Measurements from ENCODE around the gene SPTY2D1.
"Not testable (repeated sequence)": the region's sequence is repeated elsewhere in the genome, so short reads cannot be mapped to it uniquely, and the experiment has no call there.

SPTY2D1 gene

DNA sequence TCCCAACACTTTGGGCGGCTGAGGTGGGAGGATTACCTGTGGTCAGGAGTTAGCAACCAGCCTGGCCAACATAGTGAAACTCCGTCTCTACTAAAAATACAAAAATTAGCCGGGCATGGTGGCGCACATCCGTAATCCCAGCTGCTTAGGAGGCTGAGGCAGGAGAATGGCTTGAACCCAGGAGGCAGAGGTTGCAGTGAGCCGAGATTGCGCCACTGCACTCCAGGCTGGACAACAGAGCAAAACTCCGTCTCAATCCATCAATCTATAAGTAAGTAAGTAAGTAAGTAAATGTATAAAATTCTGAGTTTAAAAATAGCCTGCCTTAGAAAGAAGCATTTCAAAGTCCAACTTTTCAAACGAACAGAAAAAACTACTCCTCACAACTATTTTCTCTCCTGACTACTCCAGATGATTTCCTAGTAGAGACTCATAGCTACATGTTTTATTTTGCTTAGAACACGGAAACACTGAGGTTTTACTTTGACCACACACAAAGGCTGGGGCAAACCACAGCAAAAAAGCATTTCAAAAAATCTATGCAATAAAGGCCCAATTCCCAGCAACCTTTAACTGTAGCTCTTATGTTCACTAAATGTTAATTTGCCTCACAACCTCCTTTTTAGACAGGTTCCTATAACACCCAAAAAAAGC, 16.3 kb downstream of the SPTY2D1 start:
- DNase-seq (ENCODE audit: low spot score), result no peak

DNA sequence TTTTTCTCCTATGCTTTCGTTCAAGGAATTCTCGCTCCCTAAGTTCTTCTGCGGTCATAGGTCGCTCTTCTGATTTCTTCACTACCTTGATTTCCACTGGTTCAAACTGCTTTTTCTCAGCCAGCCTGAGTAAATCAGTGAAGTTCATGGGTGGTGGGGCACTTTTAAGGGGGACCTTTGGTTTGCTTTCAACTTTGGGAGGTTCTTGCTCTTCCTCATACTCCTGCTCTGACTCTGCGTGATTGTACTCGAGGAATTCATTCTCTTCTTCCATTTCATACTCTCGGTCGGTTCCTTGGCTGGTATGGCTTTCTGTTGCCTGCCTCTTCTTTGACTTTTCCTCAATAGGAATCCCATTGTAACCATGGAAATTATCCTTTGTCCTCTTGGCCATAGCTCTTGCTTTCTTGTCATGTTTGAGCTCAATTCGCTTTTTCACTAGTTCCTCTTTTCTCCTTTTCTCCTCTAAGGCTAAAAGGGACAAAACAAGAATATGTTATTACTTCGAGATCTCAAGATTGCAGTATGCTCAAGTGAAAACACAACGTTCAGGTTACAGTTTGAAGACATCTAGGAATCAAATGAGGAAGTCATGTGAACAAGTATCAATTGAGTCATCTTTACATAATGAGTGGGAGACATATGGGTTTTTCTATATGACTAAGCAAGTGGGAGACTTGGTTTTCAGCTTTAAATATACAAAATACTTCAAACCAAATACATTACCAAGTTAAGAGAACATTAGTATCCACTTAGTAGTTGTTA, 18.3 kb downstream of the SPTY2D1 start:
- no peak for DNase-seq (ENCODE audit: low spot score)

GRCh38 chr11:18614667-18615066, 19.5 kb downstream of the SPTY2D1 start:
- no peak for DNase-seq (ENCODE audit: low spot score)

DNA sequence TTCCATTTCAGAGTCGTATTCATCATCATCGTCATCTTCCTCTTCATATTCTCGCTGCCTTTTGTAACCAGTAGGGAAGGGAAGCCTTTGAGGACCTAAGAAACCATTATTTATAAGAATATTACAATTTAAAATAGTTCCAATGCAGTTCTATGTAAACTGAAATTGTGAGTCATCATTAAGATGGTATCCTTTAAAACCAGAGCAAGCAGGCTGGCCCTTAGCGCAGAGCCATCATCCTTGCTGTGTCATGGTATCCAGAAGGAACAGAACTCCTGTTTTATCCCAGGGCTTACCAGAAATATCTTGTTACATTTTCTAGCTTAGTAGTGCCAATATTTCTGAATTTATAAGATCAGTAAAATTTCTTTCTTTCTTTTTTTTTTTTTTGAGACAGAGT, 21.7 kb downstream of the SPTY2D1 start:
- no peak for DNase-seq (ENCODE audit: low spot score)

- no peak for DNase-seq (ENCODE audit: low spot score)
Observed at GRCh38 chr11:18611196-18611595, 22.9 kb downstream of the SPTY2D1 start.

- DNase-seq (ENCODE audit: low spot score), result peak; percentile 47
Observed at GRCh38 chr11:18608376-18608775, 25.8 kb downstream of the SPTY2D1 start.

GRCh38 chr11:18600915-18601569, 33.1 kb downstream of the SPTY2D1 start:
- no peak for DNase-seq (ENCODE audit: low spot score)

GRCh38 chr11:18599739-18600230, 34.4 kb downstream of the SPTY2D1 start, which contains the start of gene MISFA:
MISFA (plus strand) TSS chr11:18599789; CDS start chr11:18599929, 140 bp downstream.
- DNase-seq (ENCODE audit: low spot score), result no peak

- no peak for DNase-seq (ENCODE audit: low spot score)
Observed at GRCh38 chr11:18594999-18595749, 39.0 kb downstream of the SPTY2D1 start.

DNA sequence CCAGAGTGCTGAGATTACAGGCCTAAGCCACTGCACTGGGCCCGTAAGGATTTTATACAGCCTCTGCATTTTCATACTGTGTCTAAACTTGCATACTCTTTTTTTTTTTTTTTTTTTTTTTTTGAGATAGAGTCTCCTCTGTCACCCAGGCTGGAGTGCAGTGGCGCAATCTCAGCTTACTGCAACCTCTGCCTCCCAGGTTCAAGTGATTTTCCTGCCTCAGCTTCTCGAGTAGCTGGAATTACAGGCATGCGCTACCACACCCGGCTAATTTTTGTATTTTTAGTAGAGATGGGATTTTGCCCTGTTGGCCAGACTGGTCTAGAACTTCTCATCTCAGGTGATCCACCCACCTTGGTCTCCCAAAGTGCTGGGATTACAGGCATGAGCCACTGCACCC, 40.1 kb downstream of the SPTY2D1 start:
- not testable (repeated sequence) for DNase-seq (ENCODE audit: low spot score)

DNA sequence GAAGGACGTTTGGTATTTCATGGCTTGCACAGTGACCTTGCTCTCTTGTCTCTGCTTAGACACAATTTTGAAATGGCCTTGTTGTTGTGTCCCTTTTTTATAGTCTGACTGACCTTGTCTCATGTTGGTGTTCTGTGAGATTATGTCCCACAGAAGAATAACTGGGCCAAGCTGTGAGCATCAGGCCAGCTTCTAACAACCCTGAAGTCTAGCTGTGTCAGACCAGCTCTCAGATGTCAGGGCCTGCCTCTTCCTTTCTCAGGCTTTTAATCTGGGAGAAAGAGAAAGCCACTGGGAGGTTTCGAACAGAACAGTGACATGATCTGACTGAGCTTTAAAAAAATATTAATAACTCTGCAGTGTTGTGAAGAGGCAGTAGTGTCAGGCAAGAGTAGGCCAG, 43.6 kb downstream of the SPTY2D1 start:
- DNase-seq (ENCODE audit: low spot score), result no peak

DNA sequence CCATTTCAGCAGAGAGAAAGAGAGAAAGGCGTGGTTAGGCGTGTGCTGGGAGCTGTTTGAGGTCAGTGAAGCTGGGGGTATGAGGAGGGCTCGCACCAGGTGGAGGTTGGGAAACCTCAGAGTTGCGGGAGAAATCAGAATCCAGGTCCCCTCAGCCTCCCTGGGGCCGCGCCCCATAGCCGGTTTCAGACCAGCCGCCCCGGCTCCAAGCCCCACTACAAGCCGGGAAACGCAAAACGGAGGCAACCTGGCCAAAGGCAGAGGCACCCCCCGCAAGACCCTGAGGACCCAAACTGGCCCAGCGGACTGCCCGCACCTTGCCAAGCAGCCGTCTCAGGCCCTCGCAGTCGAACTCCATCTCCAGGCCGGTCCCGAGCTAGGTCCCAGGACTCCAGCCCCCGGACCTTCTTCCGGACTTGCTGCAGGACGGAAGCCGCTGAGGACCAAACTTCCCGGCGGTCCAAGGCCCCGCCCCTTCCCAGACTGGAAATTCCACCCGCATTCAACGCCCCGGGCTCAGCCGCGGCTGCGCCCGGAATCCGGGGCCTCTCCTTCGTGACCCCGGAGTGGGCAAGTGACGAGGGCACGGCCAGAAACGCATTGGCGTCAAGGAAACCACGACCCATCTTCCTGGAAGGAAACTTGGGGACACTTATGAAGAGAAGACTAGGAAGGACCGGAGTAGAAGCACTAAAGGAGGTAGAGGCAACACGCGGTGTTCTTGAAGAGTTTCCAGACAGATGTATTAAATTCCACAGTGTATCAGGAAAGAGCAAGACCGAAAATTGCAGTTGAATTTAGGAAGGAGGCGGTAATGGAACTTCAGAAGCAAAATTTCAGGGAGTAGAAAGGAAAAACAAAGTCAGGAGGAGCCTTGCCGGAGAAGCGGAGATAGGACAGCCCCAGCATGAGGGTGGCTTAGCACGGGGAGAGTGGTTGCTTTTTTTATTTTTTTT, 45.6 kb downstream of the SPTY2D1 start, which contains the start of gene UEVLD:
Gene UEVLD, minus strand, starts transcription at position 438 of the 956 bp plus-strand sequence. Its CDS starts 80 bp downstream, at position 358.
- DNase-seq (ENCODE audit: low spot score), result peak; percentile 88

DNA sequence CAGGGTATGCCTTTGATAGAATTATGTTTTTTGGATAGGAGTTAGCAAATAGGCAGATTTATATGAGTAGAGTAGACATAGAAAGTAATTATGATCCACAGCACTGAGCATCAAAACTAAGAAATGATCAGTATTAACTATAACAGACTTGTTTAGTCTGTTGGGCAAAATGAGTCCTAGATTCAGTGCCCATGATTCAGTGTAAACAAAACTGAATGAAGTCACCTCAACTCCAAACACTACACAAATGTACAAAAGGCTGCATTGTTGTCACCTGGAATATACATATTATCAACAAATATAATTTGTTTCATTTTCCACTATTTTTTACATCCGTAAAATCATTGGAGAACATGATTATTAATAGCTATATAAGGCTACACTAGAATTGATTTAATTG, 52.3 kb downstream of the SPTY2D1 start:
- no peak for DNase-seq (ENCODE audit: low spot score)

DNA sequence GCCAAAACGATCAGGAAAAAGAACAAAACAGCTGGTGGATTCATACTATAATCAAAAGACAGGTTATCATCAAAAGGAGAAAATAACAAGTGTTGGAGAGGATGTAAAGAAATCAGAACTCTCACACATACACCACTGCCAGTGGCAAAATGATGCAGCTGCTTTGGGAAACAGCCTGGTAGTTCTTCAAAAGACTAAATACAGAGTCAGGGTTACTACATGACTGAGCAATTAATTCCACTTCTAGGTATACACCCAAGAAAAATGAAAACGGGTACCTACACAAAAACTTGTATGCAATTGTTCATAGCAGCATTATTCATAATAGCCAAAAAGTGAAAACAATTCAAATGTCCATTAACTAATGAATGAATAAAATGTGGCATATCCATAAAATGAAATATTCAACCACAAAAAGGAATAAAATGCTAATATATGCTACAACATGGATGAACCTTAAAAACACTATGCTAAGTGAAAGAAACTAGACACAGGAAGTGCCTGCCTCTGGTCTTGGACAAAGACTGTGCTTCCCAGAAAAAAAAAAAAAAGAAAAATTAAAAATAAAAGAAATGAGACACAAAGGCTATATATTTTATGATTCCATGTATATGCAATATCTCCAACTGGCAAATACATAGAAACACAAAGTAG, 53.9 kb downstream of the SPTY2D1 start:
- DNase-seq (ENCODE audit: low spot score), result no peak

DNA sequence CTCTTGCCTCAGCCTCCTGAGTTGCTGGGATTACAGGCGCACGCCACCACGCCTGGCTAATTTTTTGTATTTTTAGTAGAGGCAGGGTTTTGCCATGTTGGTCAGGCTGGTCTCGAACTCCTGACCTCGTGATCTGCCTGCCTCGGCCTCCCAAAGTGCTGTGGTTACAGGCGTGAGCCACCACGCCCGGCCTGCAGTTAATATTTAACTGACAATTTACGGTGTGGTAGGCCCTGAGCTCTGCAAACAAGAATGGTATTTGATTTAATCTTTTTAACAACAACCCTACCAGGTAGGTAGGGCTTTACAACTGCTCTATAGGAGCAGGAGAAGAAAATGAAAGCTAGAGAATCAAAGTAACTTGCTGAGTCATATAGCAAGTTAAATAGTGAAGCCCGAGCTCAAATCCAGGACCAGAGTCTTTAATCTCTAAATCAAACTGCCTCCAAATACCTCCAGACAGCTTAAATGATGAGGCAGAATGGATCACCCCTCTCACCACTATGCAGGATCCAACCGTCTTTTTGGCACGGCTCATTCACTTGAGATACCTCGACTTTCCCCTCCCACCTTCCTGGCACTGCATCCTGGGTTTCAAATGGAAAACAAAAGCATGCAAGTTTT, 55.1 kb downstream of the SPTY2D1 start:
- no peak for DNase-seq (ENCODE audit: low spot score)

DNA sequence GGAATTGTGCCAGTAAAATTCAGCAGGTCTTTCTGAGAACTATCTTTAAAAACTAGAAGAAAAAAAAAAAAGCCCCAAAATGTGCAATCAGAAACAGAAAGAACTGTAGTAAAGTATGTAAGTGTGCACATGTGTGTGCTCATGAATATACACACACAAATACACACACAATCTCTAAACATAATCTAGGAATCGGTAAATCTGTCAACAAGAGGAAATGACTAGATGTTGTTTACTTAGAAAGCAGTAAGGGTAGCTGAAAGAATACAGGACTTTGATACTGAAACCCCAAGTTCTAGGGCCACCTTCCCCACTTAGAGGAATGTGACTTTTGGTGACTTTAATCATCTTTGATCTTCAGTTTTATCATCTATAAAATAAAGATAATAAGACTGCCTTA, 58.8 kb downstream of the SPTY2D1 start:
- DNase-seq (ENCODE audit: low spot score), result no peak

DNA sequence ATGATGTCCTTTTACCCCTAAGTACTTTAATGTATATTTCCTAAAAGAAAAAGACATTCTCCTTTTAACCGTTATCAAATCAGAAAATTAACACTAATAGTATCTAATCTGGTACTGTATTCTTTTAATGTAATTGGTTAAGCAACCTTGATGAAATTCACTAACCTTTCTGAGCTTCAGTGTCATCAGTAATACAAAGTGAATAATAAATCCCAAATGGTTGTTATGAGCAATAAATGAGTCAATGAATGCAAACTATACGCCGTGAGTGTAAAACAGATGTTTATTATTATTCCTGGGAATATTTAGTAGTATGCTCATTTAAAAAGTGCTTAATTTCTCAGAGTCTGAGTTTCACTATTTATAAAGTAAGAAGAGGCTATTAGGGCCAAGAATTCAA, 67.1 kb downstream of the SPTY2D1 start:
- DNase-seq (ENCODE audit: low spot score), result no peak

GRCh38 chr11:18566406-18566805, 67.7 kb downstream of the SPTY2D1 start:
- DNase-seq (ENCODE audit: low spot score), result no peak

GRCh38 chr11:18564149-18564548, 70.0 kb downstream of the SPTY2D1 start:
- no peak for DNase-seq (ENCODE audit: low spot score)
